Endothelial cell of umbilical vein (primary cell): ENCODE measurements around the gene DOCK1. TPM values are rescaled to one million over a fixed set of nuclear protein-coding genes. Genes with fewer than 3 reads are reported as not detected.

ENCODE experiments used
- BruUV-seq: library from RNA; stranded (reverse); fragments of 400-500 nt; replicated peaks from 2 replicates; lab custom pipeline; 2021; lab: Mats Ljungman, UMichigan
- CTCF ChIA-PET: fragments of 300-600, 350-600 bp; sonication (Branson Sonifier 250); formaldehyde crosslinking; loops from one replicate; lab custom pipeline; 2021; ENCODE audit warnings: antibody characterized with exemption, inconsistent platforms; lab: Charles Lee
- POLR2A ChIA-PET: fragments of 300-600, 350-600 bp; sonication (Branson Sonifier 250); formaldehyde crosslinking; loops from one replicate; lab custom pipeline; 2021; ENCODE audit warnings: antibody characterized with exemption, inconsistent platforms; lab: Charles Lee
- DNase-seq: peaks from one replicate; pipeline ENCODE4 v3.0.0-alpha.2; 2011; ENCODE audit warnings: low read depth, low spot score
- FAIRE-seq: peaks from 2 replicates; lab custom pipeline; 2011; peaks lifted over from hg19 to GRCh38; lab: Jason Lieb, UNC
- H2AFZ ChIP-seq: 2 replicates; pipeline ENCODE4 v1.6.0; 2012; ENCODE audit warnings: low read depth, low read length, control low read depth, inconsistent platforms
- H3K27ac ChIP-seq: 2 replicates; pipeline ENCODE4 v1.5.1; 2011; ENCODE audit warnings: low read depth, mild to moderate bottlenecking, control low read depth, low read length, moderate library complexity; ENCODE audit not compliant: insufficient read depth
- H3K27me3 ChIP-seq, 2 experiments: 2 replicates each; pipeline versions ENCODE4 v1.6.0 to v1.6.1; 2011; ENCODE audit warnings: low read length in 2 of 2, mixed read lengths in 1 of 2; ENCODE audit not compliant: control insufficient read depth in 2 of 2, insufficient read depth in 2 of 2
- H3K36me3 ChIP-seq, 2 experiments: 2 replicates in 1 of 2; 3 replicates in 1 of 2; pipeline ENCODE4 v1.5.1; 2011; ENCODE audit warnings: low read length in 2 of 2, mild to moderate bottlenecking in 1 of 2, moderate library complexity in 1 of 2; ENCODE audit not compliant: control insufficient read depth in 2 of 2, insufficient read depth in 2 of 2; ENCODE audit errors: extremely low read depth in 1 of 2
- H3K4me1 ChIP-seq: 3 replicates; pipeline ENCODE4 v1.5.1; 2011; ENCODE audit warnings: mild to moderate bottlenecking, low read length; ENCODE audit not compliant: control insufficient read depth, insufficient read depth; ENCODE audit errors: extremely low read depth
- H3K4me2 ChIP-seq: 2 replicates; pipeline ENCODE4 v1.6.1; 2011; ENCODE audit warnings: low read length, control low read depth, mixed read lengths; ENCODE audit not compliant: insufficient read depth
- H3K4me3 ChIP-seq, 3 experiments: fragments of 200-600 bp in 1 of 3; sonication (generic), shearing (Covaris generic) in 1 of 3; replicated peaks in 1 of 3; 2 replicates each; pipeline ENCODE4 v1.5.1; 2011 to 2016; ENCODE audit warnings: control low read depth in 3 of 3, low read length in 3 of 3, mild to moderate bottlenecking in 2 of 3, inconsistent platforms in 1 of 3, low read depth in 1 of 3, moderate library complexity in 1 of 3; ENCODE audit not compliant: insufficient read depth in 1 of 3
- H3K79me2 ChIP-seq: 2 replicates; pipeline ENCODE4 v1.6.0; 2012; ENCODE audit warnings: low read length, inconsistent platforms; ENCODE audit not compliant: control insufficient read depth, insufficient read depth
- H3K9ac ChIP-seq: replicated peaks from 2 replicates; pipeline ENCODE3; 2011; ENCODE audit warnings: low read length, control low read depth; ENCODE audit not compliant: insufficient read depth; ENCODE audit errors: extremely low read depth
- H3K9me1 ChIP-seq: replicated peaks from 3 replicates; pipeline ENCODE4 v1.6.0; 2011; ENCODE audit warnings: mild to moderate bottlenecking, low read length; ENCODE audit not compliant: control insufficient read depth, insufficient read depth; ENCODE audit errors: extremely low read depth
- H3K9me3 ChIP-seq: replicated peaks from 2 replicates; pipeline ENCODE4 v1.5.1; 2012; ENCODE audit warnings: low read length, inconsistent platforms; ENCODE audit not compliant: control insufficient read depth, insufficient read depth
- H4K20me1 ChIP-seq: replicated peaks from 2 replicates; pipeline ENCODE3; 2011; ENCODE audit warnings: mild to moderate bottlenecking, low read length; ENCODE audit not compliant: control insufficient read depth, insufficient read depth; ENCODE audit errors: extremely low read depth
- CTCF ChIP-seq, 2 donors: IDR thresholded peaks; 1 replicate in 1 of 2; 2 replicates in 1 of 2; pipeline ENCODE4 v1.5.1; 2011; ENCODE audit warnings: low read length in 2 of 2, mild to moderate bottlenecking in 2 of 2, moderate library complexity in 2 of 2, control low read depth in 1 of 2, inconsistent platforms in 1 of 2, low read depth in 1 of 2; ENCODE audit not compliant: insufficient read depth in 1 of 2; ENCODE audit errors: extremely low read depth in 1 of 2
- EZH2 ChIP-seq: IDR thresholded peaks from 2 replicates; pipeline ENCODE4 v1.6.1; 2012; ENCODE audit warnings: borderline replicate concordance, low read depth, mild to moderate bottlenecking, moderate library complexity, low read length, inconsistent platforms; ENCODE audit not compliant: severe bottlenecking
- FOS ChIP-seq: IDR thresholded peaks from 2 replicates; pipeline ENCODE4 v1.6.1; 2011; ENCODE audit warnings: mild to moderate bottlenecking, low read length, moderate library complexity, borderline replicate concordance; ENCODE audit not compliant: insufficient read depth
- GATA2 ChIP-seq: IDR thresholded peaks from 2 replicates; pipeline ENCODE4 v1.7.0; 2011; ENCODE audit warnings: low read depth, mild to moderate bottlenecking, moderate library complexity, mixed read lengths, low read length; ENCODE audit not compliant: insufficient read length, insufficient read depth
- JUN ChIP-seq: IDR thresholded peaks from 2 replicates; pipeline ENCODE4 v1.6.1; 2011; ENCODE audit warnings: borderline replicate concordance, low read depth; ENCODE audit not compliant: insufficient read length, insufficient read depth
- MYC ChIP-seq: IDR thresholded peaks from one replicate; pipeline ENCODE4 v1.6.1; 2011; ENCODE audit warnings: mild to moderate bottlenecking, low read depth, low read length
- POLR2A ChIP-seq: IDR thresholded peaks from 2 replicates; pipeline ENCODE4 v1.6.1; 2012; ENCODE audit warnings: low read depth, mild to moderate bottlenecking, control low read depth, low read length
- POLR2AphosphoS5 ChIP-seq: IDR thresholded peaks from 2 replicates; pipeline ENCODE4 v1.6.1; 2012; ENCODE audit warnings: low read depth, mild to moderate bottlenecking, control low read depth, low read length, moderate library complexity; ENCODE audit not compliant: insufficient read depth
- dilution Hi-C: fragments of 300-500 bp; cut with MboI; formaldehyde crosslinking; loops from one replicate; pipeline ENCODE4 v1.15.0; 2019; ENCODE audit warnings: low sequenced_read_pairs; ENCODE audit not compliant: extremely low pct_ligation_motif_present
- intact Hi-C: fragments of 100-400 bp; cut with micrococcal nuclease; formaldehyde crosslinking; loops from one replicate; pipeline ENCODE4 v1.10.0; 2022
- polyA plus RNA-seq, 4 experiments: library from polyadenylated mRNA; depleted of rRNA in 3 of 4; stranded (reverse) in 3 of 4; unstranded in 1 of 4; fragments of >200 nt; gene quantifications; 2 replicates each; pipeline versions ENCODE4 v1.2.1 to v1.2.3, GENCODE V29; 2011 to 2012; ENCODE audit warnings: missing spikeins in 1 of 4
- total RNA-seq: library from RNA; stranded (reverse); gene quantifications from 2 replicates; pipeline ENCODE4 v1.2.3, GENCODE V29; 2021
- TF ChIP-seq, protein P1 (sequence below): IDR thresholded peaks from 2 replicates; pipeline ENCODE4 v1.6.1; 2011; ENCODE audit not compliant: insufficient read depth, insufficient read length

The DOCK1 gene
- total and polyA plus RNA-seq, 2 donors (not counting 3 experiments of a cell fraction or from before 2014, with no cell fraction given): 22.5 to 83.1 TPM

- intact Hi-C loops (loop anchor here (10.0 kb wide), 1 partner anchor 245 kb away; the partner anchor contains the start of gene DOCK1), dilution Hi-C loops (no loop called here)
- no peaks in the 10 kb centered on the region for H3K9me1 ChIP-seq
- no peak overlapping the region for H2AFZ ChIP-seq
- H3K4me3 ChIP-seq: no peak overlapping the region
- H3K4me2 ChIP-seq: no peak overlapping the region
- no peaks in the 10 kb centered on the region for H3K79me2 ChIP-seq
- TF ChIP-seq EZH2: no peak
- TF ChIP-seq, protein P1, sequence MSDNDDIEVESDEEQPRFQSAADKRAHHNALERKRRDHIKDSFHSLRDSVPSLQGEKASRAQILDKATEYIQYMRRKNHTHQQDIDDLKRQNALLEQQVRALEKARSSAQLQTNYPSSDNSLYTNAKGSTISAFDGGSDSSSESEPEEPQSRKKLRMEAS: no peak
- TF ChIP-seq POLR2A: no peak
- no peak for TF ChIP-seq POLR2AphosphoS5
- no peak for TF ChIP-seq JUN
- TF ChIP-seq FOS: no peak
- no peak for TF ChIP-seq MYC
- no peak for TF ChIP-seq GATA2
- no peak for TF ChIP-seq CTCF (IDR thresholded peaks at IDR 0.05; ENCODE audit: extremely low read depth in 1 of 2, insufficient read depth in 1 of 2, low read depth in 1 of 2, low read length in 2 of 2)
- H3K27me3 ChIP-seq: no peaks in the 10 kb centered on the region
- ChIA-PET CTCF (interaction anchor here (0.9 to 1.3 kb wide), 2 partner anchors 9 to 105 kb away, joined by 3 to 4 read pairs; no protein-coding TSS in a partner anchor), POLR2A (no interaction called here)
- no peaks in the 10 kb centered on the region for H4K20me1 ChIP-seq
- peaks cover 28% of the 10 kb centered on the region for H3K4me1 ChIP-seq
- FAIRE-seq: no peak
- no peaks in the 10 kb centered on the region for H3K9me3 ChIP-seq
- no TSS peak for BruUV-seq
- H3K36me3 ChIP-seq: no peaks in the 10 kb centered on the region
- peak overlapping the region; percentile 95 for H3K27ac ChIP-seq
- no peak overlapping the region for H3K9ac ChIP-seq
- no peak for DNase-seq
Observed at GRCh38 chr10:127149501-127150081, 244.4 kb downstream of the DOCK1 start.
